Measurements from ENCODE around the gene FCGBP.
"Not testable (repeated sequence)": the region's sequence is repeated elsewhere in the genome, so short reads cannot be mapped to it uniquely, and the experiment has no call there.

The FCGBP gene

DNA sequence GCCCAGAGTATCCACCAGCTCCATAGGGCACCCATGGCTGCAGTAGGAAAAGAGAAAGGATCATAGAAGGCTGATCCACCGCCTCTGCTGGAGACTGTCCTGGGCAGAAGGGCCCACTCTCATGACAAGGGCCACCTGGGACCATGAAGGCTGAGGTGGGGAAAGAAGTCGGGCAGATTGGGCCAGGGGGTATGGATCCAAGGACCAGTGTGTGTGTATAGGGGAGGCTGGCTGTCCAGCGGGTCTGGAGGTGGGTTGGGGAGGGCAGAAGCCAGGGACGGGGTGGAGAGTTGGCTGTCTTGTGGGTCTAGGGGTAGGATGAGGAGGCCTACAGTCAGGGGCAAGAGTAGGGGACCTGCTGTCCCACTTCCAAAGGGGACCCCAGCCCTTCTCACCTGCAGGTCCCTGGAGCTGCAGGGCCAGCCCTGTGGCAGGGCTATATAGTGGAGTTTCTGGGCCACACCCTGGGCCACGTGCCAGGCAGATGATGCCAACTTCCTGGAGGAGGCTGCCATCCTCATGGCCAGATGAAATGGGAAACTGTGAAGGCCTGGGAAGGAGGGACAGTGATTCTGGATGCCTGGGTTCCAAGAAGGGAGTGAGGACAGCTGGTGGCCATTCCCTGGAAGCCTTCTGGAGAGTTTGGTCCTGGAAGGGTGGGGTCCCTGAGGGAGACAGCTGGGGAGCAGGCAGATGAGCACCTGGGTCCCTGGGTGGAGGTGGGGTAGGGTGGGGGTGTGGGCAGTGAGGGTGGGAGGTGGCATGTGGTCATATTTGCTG, at the start of gene FCGBP:
Gene FCGBP (minus strand): TSS at position 51 of the 780 bp plus-strand sequence.
- no peak for DNase-seq

GRCh38 chr19:39983695-39984300, 49.4 kb upstream of the FCGBP start:
- DNase-seq = no peak

DNA sequence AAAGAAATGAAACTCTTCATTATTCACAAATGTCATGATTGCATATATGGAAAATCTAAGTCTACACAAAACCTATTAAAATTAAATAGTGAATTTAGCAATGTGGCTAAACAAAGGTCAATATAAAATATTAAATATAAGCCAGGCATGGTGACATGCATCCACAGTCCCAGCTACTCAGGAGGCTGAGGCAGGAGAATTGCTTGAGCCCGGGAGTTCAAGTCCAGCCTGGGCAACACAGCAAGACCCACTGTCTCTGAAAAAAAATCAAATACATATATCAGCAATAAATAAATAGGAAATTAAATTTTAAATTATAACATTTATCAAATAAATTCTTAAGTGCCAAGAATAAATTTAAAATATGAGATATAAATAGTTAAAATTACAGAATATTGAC, 48.4 kb upstream of the FCGBP start:
- no peak for DNase-seq

- no peak for DNase-seq
Measured at GRCh38 chr19:39974377-39975155, 40.1 kb upstream of the FCGBP start.

DNA sequence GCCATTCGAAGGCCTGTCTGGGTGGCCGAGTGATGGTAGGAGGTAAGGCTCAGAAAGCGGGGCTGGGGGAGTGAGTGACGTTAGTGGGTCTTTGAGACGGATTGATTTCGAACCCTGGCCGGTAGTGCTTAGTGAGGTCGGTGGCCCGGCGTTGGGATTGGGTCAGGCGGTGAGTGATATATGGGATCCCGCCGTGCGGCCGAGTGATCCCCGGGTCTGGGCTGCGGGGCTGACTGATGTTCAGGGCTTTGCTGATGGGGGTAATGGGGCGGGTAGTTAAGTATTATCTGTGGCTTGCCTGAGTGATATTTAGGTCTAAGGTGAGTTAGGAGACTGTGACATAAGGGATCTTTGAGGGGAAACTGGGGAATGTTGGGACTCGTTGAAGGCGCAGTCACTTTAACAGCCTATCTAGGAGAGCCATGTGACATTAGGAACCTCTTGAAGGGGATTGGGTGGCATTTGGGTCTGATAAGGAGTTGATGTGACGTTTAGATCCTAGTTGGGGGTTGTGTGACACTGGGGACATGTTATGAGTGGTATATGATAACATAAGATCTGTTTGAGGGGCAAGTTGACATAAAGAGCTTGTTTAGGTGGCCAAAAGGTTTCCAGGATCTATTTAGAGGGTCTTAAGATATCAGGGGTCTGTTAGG, 37.1 kb upstream of the FCGBP start:
- DNase-seq = peak; percentile 25

DNA sequence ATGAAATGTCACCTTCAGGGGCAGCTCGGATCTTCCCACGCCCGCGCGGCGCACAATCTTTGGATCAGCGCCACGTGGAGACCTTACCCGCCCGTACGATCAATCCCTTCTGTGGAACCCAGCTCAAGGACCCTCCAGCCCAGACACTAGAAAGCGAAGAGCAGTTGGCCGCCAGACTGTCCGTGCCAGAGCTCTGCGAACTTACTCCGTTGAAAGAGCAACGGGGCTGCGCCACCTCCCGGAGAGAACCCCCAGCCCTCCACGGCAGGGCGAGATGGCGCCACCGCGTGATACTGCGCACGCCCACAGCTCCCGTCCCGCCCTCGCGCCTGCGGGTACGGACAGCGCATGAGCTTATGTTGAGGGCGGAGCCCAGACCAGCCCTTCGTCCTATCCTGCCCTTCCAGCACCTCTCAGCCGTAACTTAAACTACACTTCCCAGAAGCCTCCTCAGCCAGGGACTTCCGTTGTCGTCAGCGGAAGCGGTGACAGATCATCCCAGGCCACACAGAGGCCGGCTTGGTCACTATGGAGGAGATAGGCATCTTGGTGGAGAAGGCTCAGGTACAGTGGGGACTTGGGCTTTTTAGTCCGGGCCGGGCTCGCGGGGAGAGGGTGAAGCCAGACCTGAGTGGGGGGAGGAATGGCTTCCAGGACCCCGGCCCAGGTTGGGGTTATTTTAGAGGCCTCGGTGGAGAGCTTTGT, 36.4 kb upstream of the FCGBP start, which contains the start of gene PSMC4:
Gene PSMC4 (plus strand): TSS at position 491 of the 705 bp plus-strand sequence. CDS start 38 bp downstream, at position 529.
- DNase-seq = peak; percentile 99

DNA sequence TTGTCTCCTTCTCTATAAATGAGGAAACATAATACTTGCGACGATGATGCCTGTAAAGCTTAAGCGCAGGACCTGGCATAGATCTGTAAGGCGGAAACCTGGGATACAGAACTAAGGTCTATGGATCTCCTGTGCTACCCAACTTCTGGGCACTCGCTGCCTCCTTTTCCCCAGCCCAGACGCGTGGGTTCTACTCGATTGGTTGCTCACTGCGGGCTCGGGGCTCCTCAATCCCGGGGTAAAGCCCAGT, 35.9 kb upstream of the FCGBP start:
- DNase-seq = no peak

DNA sequence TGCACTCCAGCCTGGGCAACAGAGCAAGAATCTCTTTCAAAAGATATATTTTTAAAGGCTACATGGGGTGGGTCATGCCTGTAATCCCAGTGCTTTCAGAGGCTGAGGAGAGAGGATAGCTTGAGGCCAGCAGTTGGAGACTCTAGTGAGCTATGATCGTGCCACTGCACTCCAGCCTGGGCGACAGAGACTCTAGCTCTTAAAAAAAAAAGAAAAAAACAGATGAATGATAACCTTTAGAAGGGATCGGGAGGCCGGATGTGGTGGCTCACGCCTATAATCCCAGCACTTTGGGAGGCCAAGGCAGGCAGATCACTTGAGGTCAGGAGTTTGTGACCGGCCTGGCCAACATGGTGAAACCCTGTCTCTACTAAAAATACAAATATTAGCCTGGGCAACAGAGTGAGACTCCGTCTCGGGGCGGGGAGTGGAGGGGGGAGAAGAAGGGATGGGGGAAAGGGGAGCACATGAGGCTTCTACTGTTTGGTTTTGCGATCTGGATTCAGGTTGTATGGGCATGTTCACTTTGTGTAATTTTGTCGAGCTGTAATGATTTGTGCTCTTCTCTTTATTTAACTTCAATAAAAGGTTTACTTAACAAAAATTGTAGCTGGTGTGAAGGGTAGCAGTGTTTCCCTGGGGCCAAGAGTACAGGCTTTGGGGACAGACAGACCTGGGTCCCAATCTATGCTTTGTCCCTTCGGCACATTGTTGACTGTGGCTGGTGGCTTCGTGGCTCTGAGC, 35.4 kb upstream of the FCGBP start:
- DNase-seq = peak; percentile 27

GRCh38 chr19:39969266-39969665, 34.8 kb upstream of the FCGBP start:
- peak; percentile 8 for DNase-seq

GRCh38 chr19:39968789-39969188, 34.4 kb upstream of the FCGBP start:
- no peak for DNase-seq

DNA sequence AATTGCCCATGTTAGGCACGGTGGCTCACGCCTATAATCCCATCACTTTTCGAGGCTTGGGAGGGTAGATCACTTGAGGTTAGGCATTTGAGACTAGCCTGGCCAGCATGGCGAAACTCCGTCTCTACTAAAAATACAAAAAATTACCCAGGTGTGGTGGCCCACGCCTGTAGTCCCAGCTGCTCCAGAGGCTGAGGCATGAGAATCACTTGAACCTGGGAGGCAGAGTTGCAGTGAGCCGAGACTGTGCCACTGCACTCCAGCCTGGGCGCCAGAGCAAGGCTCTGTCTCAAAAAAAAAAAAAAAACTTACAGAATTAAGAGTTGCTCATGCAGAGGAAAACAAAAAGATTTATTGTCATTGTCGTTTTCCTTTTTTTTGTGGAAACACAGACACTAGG, 33.1 kb upstream of the FCGBP start:
- no peak for DNase-seq

DNA sequence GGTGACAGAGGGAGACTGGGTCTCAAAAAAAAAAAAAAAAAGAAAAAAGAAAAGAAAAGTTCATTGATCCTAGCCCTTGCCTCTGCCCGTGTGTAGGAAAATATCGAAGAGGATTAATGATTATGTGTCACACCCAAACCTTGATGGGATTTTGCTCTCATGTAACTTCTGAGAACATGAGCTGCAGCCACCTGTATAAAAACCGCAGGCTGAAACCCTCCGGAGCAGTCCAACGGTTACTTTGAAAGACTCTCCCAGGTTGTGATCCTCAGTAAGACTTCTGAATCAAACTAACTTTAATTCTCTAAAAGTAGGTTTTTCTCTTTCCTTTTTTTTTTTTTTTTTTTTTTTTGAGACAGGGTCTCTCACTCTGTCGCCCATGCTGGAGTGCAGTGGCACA, 32.2 kb upstream of the FCGBP start:
- DNase-seq = no peak

- DNase-seq = no peak
Measured at GRCh38 chr19:39963898-39964297, 29.5 kb upstream of the FCGBP start.

- DNase-seq = not testable (repeated sequence)
Measured at GRCh38 chr19:39959407-39959806, 25.0 kb upstream of the FCGBP start.

GRCh38 chr19:39958942-39959341, 24.5 kb upstream of the FCGBP start:
- not testable (repeated sequence) for DNase-seq

- not testable (repeated sequence) for DNase-seq
Measured at GRCh38 chr19:39957886-39958285, 23.5 kb upstream of the FCGBP start.

GRCh38 chr19:39953915-39954314, 19.5 kb upstream of the FCGBP start:
- DNase-seq = no peak

GRCh38 chr19:39951686-39952085, 17.3 kb upstream of the FCGBP start:
- DNase-seq = peak; percentile 14

- no peak for DNase-seq
Measured at GRCh38 chr19:39951065-39951650, 16.7 kb upstream of the FCGBP start.

- DNase-seq = no peak
Measured at GRCh38 chr19:39949026-39949747, 14.8 kb upstream of the FCGBP start.

DNA sequence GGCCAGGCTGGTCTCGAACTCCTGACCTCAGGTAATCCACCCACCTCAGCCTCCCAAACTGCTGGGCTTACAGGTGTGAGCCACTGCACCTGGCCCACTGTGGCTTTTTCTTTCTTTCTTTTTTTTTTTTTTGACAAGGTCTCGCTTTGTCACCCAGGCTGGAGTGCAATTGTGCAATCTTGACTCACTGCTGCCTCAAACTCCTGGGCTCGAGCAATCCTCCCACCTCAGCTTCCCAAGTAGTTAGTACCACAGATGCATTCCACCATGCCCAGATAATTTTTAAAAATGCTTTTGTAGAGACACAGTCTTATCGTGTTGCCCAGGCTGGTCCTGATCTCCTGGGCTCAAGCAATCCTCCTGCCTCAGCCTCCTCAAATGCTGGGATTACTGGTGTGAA, 12.1 kb upstream of the FCGBP start:
- DNase-seq = no peak
